Measurements from ENCODE around the gene SLC17A9. TPM values are rescaled to one million over a fixed set of nuclear protein-coding genes. Genes with fewer than 3 reads are reported as not detected.

The SLC17A9 gene
- total and polyA plus RNA-seq, 2 of the 8 experiments (the other 6 are each of a cell fraction or from before 2014, with no cell fraction given): 23.5 to 35.2 TPM

DNA sequence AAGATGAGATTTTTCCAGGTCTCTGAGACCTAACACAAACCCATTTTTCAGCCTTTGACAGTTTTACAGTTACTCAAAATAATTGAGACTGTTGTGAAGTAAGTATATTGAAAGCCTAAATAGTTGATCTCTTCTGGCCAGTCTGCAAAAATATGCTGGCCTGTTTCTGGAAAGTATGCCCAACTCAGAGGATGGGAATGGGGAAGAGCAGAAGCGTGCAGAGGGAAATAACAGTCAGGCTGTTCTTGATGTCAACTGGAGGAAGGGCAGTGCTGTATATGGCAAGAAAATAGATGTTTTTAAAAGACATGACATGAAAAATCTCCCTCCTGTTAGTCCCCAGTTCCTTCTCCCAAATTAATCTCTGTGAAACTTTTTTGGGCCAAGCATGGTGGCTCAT, 10.7 kb upstream of the SLC17A9 start:
- no peak overlapping the region for H3K23ac ChIP-seq (ENCODE audit: insufficient read length)
- no peak overlapping the region for H3K18ac ChIP-seq (ENCODE audit: extremely low read depth, low read length)
- H4K8ac ChIP-seq (ENCODE audit: extremely low read depth, insufficient read depth, low read length): no peak overlapping the region
- no peak overlapping the region for H2AK5ac ChIP-seq (ENCODE audit: low read depth, low read length)
- no peak overlapping the region for H3K27ac ChIP-seq (ENCODE audit: low read depth, low read length)
- peaks cover 26 to 49% (median 39%) of the 10 kb centered on the region in 4 experiments for H3K36me3 ChIP-seq (ENCODE audit: control insufficient read depth in 2 of 4, insufficient read depth in 4 of 4, low read length in 3 of 4)
- H3K4me2 ChIP-seq (ENCODE audit: insufficient read depth in 1 of 2, low read depth in 2 of 2, low read length in 2 of 2): no peak overlapping the region
- no peak overlapping the region for H2AFZ ChIP-seq (ENCODE audit: low read length)
- TF ChIP-seq KDM5A (IDR thresholded peaks at IDR 0.05; ENCODE audit: low read length): no peak
- no peak for TF ChIP-seq JUND (IDR thresholded peaks at IDR 0.05; ENCODE audit: low read length)
- TF ChIP-seq, protein P1, sequence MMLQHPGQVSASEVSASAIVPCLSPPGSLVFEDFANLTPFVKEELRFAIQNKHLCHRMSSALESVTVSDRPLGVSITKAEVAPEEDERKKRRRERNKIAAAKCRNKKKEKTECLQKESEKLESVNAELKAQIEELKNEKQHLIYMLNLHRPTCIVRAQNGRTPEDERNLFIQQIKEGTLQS (IDR thresholded peaks at IDR 0.05; ENCODE audit: insufficient read depth, low read depth, low read length): no peak
- TF ChIP-seq SAP30 (IDR thresholded peaks at IDR 0.05; ENCODE audit: insufficient read depth, insufficient replicate concordance, low read length): no peak
- no peak for TF ChIP-seq GTF2F1 (IDR thresholded peaks at IDR 0.05; ENCODE audit: borderline replicate concordance, low read depth, low read length)
- no peak for TF ChIP-seq BACH1 (IDR thresholded peaks at IDR 0.05; ENCODE audit: low read length)
- TF ChIP-seq CREB1 (IDR thresholded peaks at IDR 0.05): no peak
- no peak overlapping the region for H3K14ac ChIP-seq (ENCODE audit: insufficient read length)
- H3K79me2 ChIP-seq (ENCODE audit: control insufficient read depth in 1 of 2, insufficient read depth in 2 of 2, low read length in 2 of 2): peaks cover 35 to 76% of the 10 kb centered on the region in 2 experiments
- DNase-seq (ENCODE audit: low read depth in 1 of 2, low spot score in 2 of 2) (no peak), FAIRE-seq (no peak)
- no peaks in the 10 kb centered on the region for H3K9me3 ChIP-seq (ENCODE audit: insufficient read depth in 2 of 2, low read depth in 1 of 2, low read length in 1 of 2)
- no peak overlapping the region for H2BK15ac ChIP-seq (ENCODE audit: low read length)
- no peak overlapping the region for H2BK20ac ChIP-seq (ENCODE audit: low read length)
- no peak overlapping the region for H3K9ac ChIP-seq (replicated peaks in 1 of 4; ENCODE audit: extremely low read depth in 1 of 4, low read depth in 3 of 4, low read length in 3 of 4)
- 91% methylated on average over 1 of the region's 1 CpG; no CpG with 5 or more reads in 1 of the 2 experiments for WGBS, 2 experiments (ENCODE audit: extremely low coverage in 1 of 2, insufficient coverage in 1 of 2, insufficient read length in 1 of 2, insufficient replicate concordance in 2 of 2, low coverage in 1 of 2, low lambda C conversion rate in 2 of 2, missing lambda C conversion rate in 1 of 2)
- POLR2A ChIA-PET (ENCODE audit: partially characterized antibody): interaction anchor here (19.4 kb wide), 1 partner anchor 22 kb away, joined by 363 read pairs; the partner anchor contains the start of gene DIDO1
- no peak overlapping the region for H2BK120ac ChIP-seq (replicated peaks; ENCODE audit: low read depth, low read length)
- H3K56ac ChIP-seq (replicated peaks; ENCODE audit: insufficient read length, low read depth, low read length): no peak overlapping the region
- H3K23me2 ChIP-seq (ENCODE audit: low read depth, low read length): peaks cover 11% of the 10 kb centered on the region; the same call in 1 of the 2 replicates
- CTCF ChIA-PET (ENCODE audit: partially characterized antibody): interaction anchor here (1.3 kb wide), 1 partner anchor 31 kb away, joined by 3 read pairs; no protein-coding TSS in a partner anchor
- peaks cover 0 to 6% (median under 1%) of the 10 kb centered on the region in 4 experiments; a peak in 3 of 7 replicates for H3K4me1 ChIP-seq (replicated peaks in 1 of 4; ENCODE audit: control insufficient read depth in 3 of 4, insufficient read depth in 4 of 4, low read length in 3 of 4)
- H4K5ac ChIP-seq (ENCODE audit: insufficient read length, low read depth, low read length): no peak overlapping the region
- H4K91ac ChIP-seq (replicated peaks; ENCODE audit: insufficient read length, low read length): no peak overlapping the region
- H3K4ac ChIP-seq (replicated peaks; ENCODE audit: insufficient read length, low read depth, low read length): no peak overlapping the region
- no peak overlapping the region for H3K4me3 ChIP-seq (ENCODE audit: extremely low read depth in 1 of 4, insufficient read depth in 2 of 4, low read depth in 3 of 4, low read length in 4 of 4)
- no peak overlapping the region for H2BK12ac ChIP-seq (ENCODE audit: low read depth, low read length)
- peaks cover 15 to 24% of the 10 kb centered on the region in 2 experiments for H4K20me1 ChIP-seq (replicated peaks in 1 of 2; ENCODE audit: control insufficient read depth in 1 of 2, insufficient read depth in 2 of 2, low read length in 2 of 2)
- peaks cover 3% of the 10 kb centered on the region for H3K79me1 ChIP-seq (ENCODE audit: low read depth, low read length)
- no peak overlapping the region for H2BK5ac ChIP-seq (ENCODE audit: low read depth, low read length)
- H3K27me3 ChIP-seq (replicated peaks in 1 of 4; ENCODE audit: control insufficient read depth in 3 of 4, extremely low read depth in 1 of 4, insufficient read depth in 3 of 4, low read length in 3 of 4): no peaks in the 10 kb centered on the region

Measured in H1 (cell line).